Aorta (tissue), 5 donors: ENCODE measurements around the gene SHROOM3. TPM values are rescaled to one million over a fixed set of nuclear protein-coding genes. Genes with fewer than 3 reads are reported as not detected.

Experiments
- ATAC-seq: fragments of 200-7000 bp; cut with Tn5 transposase; one replicate; pipeline ENCODE4 v1.9.1; 2022; ENCODE audit warnings: moderate library complexity; ENCODE audit not compliant: low FRiP score
- DNase-seq, 2 donors: peaks; one replicate each; pipeline ENCODE4 v3.0.0-alpha.2; 2020
- H3K27ac ChIP-seq, 2 donors: one replicate each; pipeline ENCODE4 v1.5.1; 2013; ENCODE audit warnings: low read length in 2 of 2, mild to moderate bottlenecking in 2 of 2, moderate library complexity in 2 of 2, control low read depth in 1 of 2, inconsistent platforms in 1 of 2, low read depth in 1 of 2
- H3K27me3 ChIP-seq, 2 donors: one replicate each; pipeline ENCODE4 v1.6.1; 2013; ENCODE audit warnings: control low read depth in 1 of 2, low read length in 1 of 2, mild to moderate bottlenecking in 1 of 2, moderate library complexity in 1 of 2; ENCODE audit not compliant: insufficient read depth in 2 of 2, control insufficient read depth in 1 of 2
- H3K36me3 ChIP-seq, 2 donors: one replicate each; pipeline ENCODE4 v1.6.1; 2013; ENCODE audit warnings: control low read depth in 1 of 2, low read length in 1 of 2, mild to moderate bottlenecking in 1 of 2; ENCODE audit not compliant: insufficient read depth in 2 of 2, control insufficient read depth in 1 of 2
- H3K4me1 ChIP-seq, 2 donors: one replicate each; pipeline ENCODE4 v1.6.1; 2013; ENCODE audit warnings: low read length in 2 of 2, control low read depth in 1 of 2, mild to moderate bottlenecking in 1 of 2, moderate library complexity in 1 of 2; ENCODE audit not compliant: insufficient read depth in 2 of 2, control insufficient read depth in 1 of 2
- H3K4me3 ChIP-seq, 2 donors: one replicate each; pipeline ENCODE4 v1.5.1; 2013; ENCODE audit warnings: low read length in 2 of 2, control low read depth in 1 of 2, mild to moderate bottlenecking in 1 of 2
- H3K9me3 ChIP-seq: one replicate; pipeline ENCODE4 v1.6.1; 2013; ENCODE audit warnings: mild to moderate bottlenecking, low read length; ENCODE audit not compliant: control insufficient read depth
- WGBS, 2 donors: extraction: QIAGEN DNeasy Blood & Tissue Kit; methylation state at CpG; one replicate each; pipeline ENCODE4 v1.1.7; 2013; 5-methylcytosine and 5-hydroxymethylcytosine counted together
- intact Hi-C, 2 donors: fragments of 100-400 bp; cut with DNase I; formaldehyde crosslinking; loops; one replicate each; pipeline versions ENCODE4 v1.14.2 to v1.15.0; 2022
- polyA plus RNA-seq, 2 donors: library from polyadenylated mRNA; stranded (reverse); fragments of 200-250 nt; gene quantifications; one replicate each; pipeline ENCODE4 v1.2.3, GENCODE V29; 2013
- total RNA-seq, 2 donors: library from RNA; stranded (reverse); fragmentation: NEBNext Ultra II Directional; extraction: Animal tissue kit (Norgen Biotek cat#: 25700); gene quantifications; one replicate each; pipeline ENCODE4 v1.2.1, GENCODE V29; 2021
- donor health status: healthy with polysubstance abuse.
- donor health status: Bipolar disorder and iron deficiency.
- donor health status: DM: no; HTN: no; CAD: no.
- donor health status: DM: no; HTN: no; CAD: no.
- donor health status: DM: yes; HTN: yes; CAD: no.

SHROOM3 gene
- total and polyA plus RNA-seq, 4 donors = 14.1 to 173 (median 32.8) TPM

- no peak for DNase-seq
- intact Hi-C loops = no loop called here
- H3K9me3 ChIP-seq = no peaks in the 10 kb centered on the region
- ATAC-seq = no peak
- H3K4me1 ChIP-seq = no peaks in the 10 kb centered on the region
- no peak overlapping the region for H3K4me3 ChIP-seq
- 82 to 89% methylated on average over 10 of the region's 10 CpGs for WGBS, 2 donors
- no peak overlapping the region for H3K27ac ChIP-seq
- no peaks in the 10 kb centered on the region for H3K36me3 ChIP-seq
- no peaks in the 10 kb centered on the region for H3K27me3 ChIP-seq
Observed at GRCh38 chr4:76809594-76810305, 374.7 kb downstream of the SHROOM3 start.

- H3K4me3 ChIP-seq = no peak overlapping the region
- no peaks in the 10 kb centered on the region for H3K4me1 ChIP-seq
- intact Hi-C loops = no loop called here
- ATAC-seq (no peak), DNase-seq (no peak)
- H3K27ac ChIP-seq = no peak overlapping the region
- H3K9me3 ChIP-seq = no peaks in the 10 kb centered on the region
- no peaks in the 10 kb centered on the region for H3K27me3 ChIP-seq
- 26 to 30% methylated on average over 12 of the region's 12 CpGs for WGBS, 2 donors
- H3K36me3 ChIP-seq = no peaks in the 10 kb centered on the region
Observed at GRCh38 chr4:76811604-76812412, 376.8 kb downstream of the SHROOM3 start.

GRCh38 chr4:76813070-76813469 lies 378.0 kb downstream of the SHROOM3 start:
- no peak for DNase-seq
- no peaks in the 10 kb centered on the region for H3K4me1 ChIP-seq
- no peaks in the 10 kb centered on the region for H3K9me3 ChIP-seq
- H3K27ac ChIP-seq = no peak overlapping the region
- H3K36me3 ChIP-seq = no peaks in the 10 kb centered on the region
- no peak overlapping the region for H3K4me3 ChIP-seq
- intact Hi-C loops = no loop called here
- H3K27me3 ChIP-seq = no peaks in the 10 kb centered on the region
- WGBS, 2 donors = 94 to 97% methylated on average over 4 of the region's 4 CpGs
- ATAC-seq = no peak

- H3K4me1 ChIP-seq = no peaks in the 10 kb centered on the region
- no peak for ATAC-seq
- 87% methylated on average over 1 of the region's 1 CpG for WGBS, 2 donors
- DNase-seq = no peak
- intact Hi-C loops = no loop called here
- no peak overlapping the region for H3K27ac ChIP-seq
- no peaks in the 10 kb centered on the region for H3K9me3 ChIP-seq
- no peaks in the 10 kb centered on the region for H3K27me3 ChIP-seq
- no peaks in the 10 kb centered on the region for H3K36me3 ChIP-seq
- no peak overlapping the region for H3K4me3 ChIP-seq
Observed at GRCh38 chr4:76821641-76822040, 386.6 kb downstream of the SHROOM3 start.

GRCh38 chr4:76822303-76822702 lies 387.3 kb downstream of the SHROOM3 start:
- no peak overlapping the region for H3K4me3 ChIP-seq
- no peaks in the 10 kb centered on the region for H3K4me1 ChIP-seq
- ATAC-seq (no peak), DNase-seq (no peak)
- intact Hi-C loops = no loop called here
- no peaks in the 10 kb centered on the region for H3K36me3 ChIP-seq
- 53 to 73% methylated on average over 8 of the region's 8 CpGs for WGBS, 2 donors
- H3K27ac ChIP-seq = no peak overlapping the region
- H3K27me3 ChIP-seq = no peaks in the 10 kb centered on the region
- H3K9me3 ChIP-seq = no peaks in the 10 kb centered on the region

GRCh38 chr4:76823495-76823894 lies 388.5 kb downstream of the SHROOM3 start:
- ATAC-seq = no peak
- Histone ChIP-seq H3K27me3 (no peaks in the 10 kb centered on the region), H3K9me3 (no peaks in the 10 kb centered on the region), H3K4me3 (no peak overlapping the region), H3K36me3 (no peaks in the 10 kb centered on the region), H3K27ac (no peak overlapping the region), H3K4me1 (no peaks in the 10 kb centered on the region)
- intact Hi-C loops = no loop called here
- 95 to 97% methylated on average over 1 of the region's 1 CpG for WGBS, 2 donors
- DNase-seq = no peak

- 11 to 13% methylated on average over 4 of the region's 4 CpGs for WGBS, 2 donors
- intact Hi-C loops = loop anchor here in 1 of 2 donors (2.0 to 10.0 kb wide), 2 partner anchors 114 to 524 kb away; partner anchors contain the start of genes SEPTIN11 and STBD1
- H3K27ac ChIP-seq = peak overlapping the region; percentile 67 to 68
- peaks cover 0 to 8% of the 10 kb centered on the region in 2 donors for H3K4me1 ChIP-seq
- no peaks in the 10 kb centered on the region for H3K9me3 ChIP-seq
- no peaks in the 10 kb centered on the region for H3K27me3 ChIP-seq
- no peaks in the 10 kb centered on the region for H3K36me3 ChIP-seq
- DNase-seq (no peak), ATAC-seq (no peak)
- H3K4me3 ChIP-seq = no peak overlapping the region
Observed at GRCh38 chr4:76830612-76830963, 395.6 kb downstream of the SHROOM3 start.

- 18 to 19% methylated on average over 11 of the region's 11 CpGs for WGBS, 2 donors
- ATAC-seq (peak; percentile 84), DNase-seq (no peak)
- Histone ChIP-seq H3K27me3 (no peaks in the 10 kb centered on the region), H3K4me1 (peaks cover 0 to 8% of the 10 kb centered on the region in 2 donors), H3K4me3 (no peak overlapping the region), H3K9me3 (no peaks in the 10 kb centered on the region), H3K27ac (peak overlapping the region; percentile 67 to 68), H3K36me3 (no peaks in the 10 kb centered on the region)
- intact Hi-C loops = loop anchor here in 1 of 2 donors (2.0 to 10.0 kb wide), 2 partner anchors 114 to 524 kb away; partner anchors contain the start of genes SEPTIN11 and STBD1
Observed at GRCh38 chr4:76830964-76831703, 396.1 kb downstream of the SHROOM3 start.
